Mesodermal cell (in vitro differentiated cells): ENCODE results near the gene TTLL13.
"Not testable (repeated sequence)": the region's sequence is repeated elsewhere in the genome, so short reads cannot be mapped to it uniquely, and the experiment has no call there.

Experiments used
- H3K27ac ChIP-seq: 2 replicates; pipeline ENCODE4 v1.7.0; 2013; ENCODE audit warnings: mild to moderate bottlenecking, low read depth, low read length, moderate library complexity; ENCODE audit not compliant: severe bottlenecking
- H3K36me3 ChIP-seq: 2 replicates; pipeline ENCODE4 v1.7.1; 2013; ENCODE audit warnings: mild to moderate bottlenecking, low read length, moderate library complexity; ENCODE audit not compliant: control insufficient read depth, insufficient read depth
- H3K4me1 ChIP-seq: one replicate; pipeline ENCODE4 v1.7.1; 2013; ENCODE audit warnings: mild to moderate bottlenecking, low read length; ENCODE audit not compliant: insufficient read depth, control insufficient read depth, poor library complexity, severe bottlenecking
- H3K4me3 ChIP-seq: 2 replicates; pipeline ENCODE4 v1.7.0; 2013; ENCODE audit warnings: low read length, control low read depth, mild to moderate bottlenecking; ENCODE audit not compliant: insufficient read depth, poor library complexity, severe bottlenecking; ENCODE audit errors: extremely low read depth
- H3K9me3 ChIP-seq: 2 replicates; pipeline ENCODE4 v1.7.1; 2013; ENCODE audit warnings: mild to moderate bottlenecking, low read length, moderate library complexity; ENCODE audit not compliant: control insufficient read depth
- WGBS, 2 experiments: methylation state at CpG; one replicate each; pipeline ENCODE4 v1.1.5; 2013; ENCODE audit warnings: missing lambda C conversion rate in 2 of 2; ENCODE audit not compliant: insufficient coverage in 2 of 2; 5-methylcytosine and 5-hydroxymethylcytosine counted together

Gene TTLL13

DNA sequence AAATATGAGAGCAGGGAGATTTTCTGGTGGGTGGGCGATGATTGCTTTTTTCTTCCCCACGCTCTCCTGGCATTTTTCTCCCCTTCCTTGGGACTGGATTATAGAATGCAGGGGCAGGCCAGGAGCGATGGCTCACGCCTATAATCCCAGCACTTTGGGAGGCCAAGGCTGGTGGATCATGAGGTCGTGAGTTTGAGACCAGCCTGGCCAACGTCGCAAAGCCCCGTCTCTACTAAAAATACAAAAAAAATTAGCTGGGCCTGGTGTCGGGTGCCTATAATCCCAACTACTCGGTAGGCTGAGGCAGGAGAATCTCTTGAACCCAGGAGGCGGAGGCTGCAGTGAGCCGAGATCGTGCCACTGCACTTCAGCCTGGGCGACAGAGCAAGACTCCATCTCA is 56.0 kb downstream of the TTLL13 start:
- 92 to 96% methylated on average over 9 to 13 of the region's 14 CpGs for WGBS, 2 experiments
- not testable (repeated sequence) for H3K4me1 ChIP-seq, H3K9me3 ChIP-seq, H3K36me3 ChIP-seq, H3K27ac ChIP-seq, H3K4me3 ChIP-seq

DNA sequence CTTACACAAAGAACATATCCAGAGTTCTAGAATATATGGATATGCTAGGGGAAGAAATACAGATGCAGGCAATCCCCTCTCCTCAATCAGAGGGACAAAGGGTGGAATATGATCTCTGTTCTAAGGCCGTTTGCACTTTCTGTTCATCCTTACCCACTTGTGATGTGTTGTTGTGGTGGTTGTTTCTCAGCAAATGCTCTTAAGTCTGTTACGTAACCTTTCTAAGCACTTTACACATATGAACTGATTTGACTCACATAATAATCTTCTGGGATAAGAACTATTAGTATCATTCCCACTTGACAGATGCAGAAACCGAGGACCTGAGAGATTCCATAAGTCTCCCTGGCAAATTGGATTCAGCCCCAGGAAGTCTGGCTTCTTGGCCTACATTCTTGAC is 56.6 kb downstream of the TTLL13 start:
- no peaks in the 10 kb centered on the region for H3K36me3 ChIP-seq
- H3K4me3 ChIP-seq = no peak overlapping the region
- H3K9me3 ChIP-seq = no peaks in the 10 kb centered on the region
- 80 to 100% methylated on average over 1 of the region's 3 CpGs for WGBS, 2 experiments
- no peaks in the 10 kb centered on the region for H3K4me1 ChIP-seq
- no peak overlapping the region for H3K27ac ChIP-seq

DNA sequence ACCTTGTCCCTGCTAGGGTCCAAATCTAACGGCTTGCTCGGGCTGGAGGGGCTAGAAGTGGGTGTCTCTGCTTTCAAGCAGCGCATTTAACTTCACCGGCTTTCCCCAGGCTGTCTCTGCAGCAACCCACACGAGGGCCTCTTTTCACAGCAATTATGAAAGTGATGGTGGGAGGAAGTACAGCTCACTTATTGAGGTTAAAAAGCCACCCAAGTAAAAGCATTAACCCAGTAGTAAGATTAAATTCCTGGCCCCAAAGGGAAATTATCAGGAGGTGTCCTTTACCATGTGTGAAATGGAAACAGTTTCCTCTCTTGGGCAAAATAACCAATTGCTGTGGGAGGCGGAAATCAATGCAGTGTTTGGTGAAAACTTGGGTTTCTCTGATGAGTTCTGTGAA is 57.2 kb downstream of the TTLL13 start:
- Histone ChIP-seq H3K4me1 (no peaks in the 10 kb centered on the region), H3K27ac (no peak overlapping the region), H3K9me3 (no peaks in the 10 kb centered on the region), H3K36me3 (no peaks in the 10 kb centered on the region), H3K4me3 (no peak overlapping the region)
- 82 to 93% methylated on average over 2 to 3 of the region's 6 CpGs for WGBS, 2 experiments

DNA sequence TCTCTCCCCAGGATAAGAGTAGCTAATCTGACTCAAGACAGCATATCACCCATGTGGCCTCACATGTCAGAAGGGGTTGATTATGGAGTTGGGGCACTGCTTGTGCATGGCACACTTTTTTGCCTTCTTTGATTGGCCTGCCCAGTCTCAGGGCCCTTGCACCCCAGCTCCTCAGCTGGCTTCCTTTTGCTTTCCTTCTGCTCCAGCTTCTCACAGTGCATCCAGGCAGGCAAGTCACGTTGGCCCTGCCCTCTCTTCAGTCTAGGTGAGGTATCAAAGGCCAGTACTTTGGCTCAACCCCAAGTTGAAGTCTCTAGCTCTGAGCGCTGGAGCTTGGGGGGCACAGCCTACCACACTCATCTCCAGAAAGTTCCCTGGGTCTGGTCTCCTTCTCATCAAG is 58.3 kb downstream of the TTLL13 start:
- 89 to 100% methylated on average over 1 of the region's 2 CpGs for WGBS, 2 experiments

DNA sequence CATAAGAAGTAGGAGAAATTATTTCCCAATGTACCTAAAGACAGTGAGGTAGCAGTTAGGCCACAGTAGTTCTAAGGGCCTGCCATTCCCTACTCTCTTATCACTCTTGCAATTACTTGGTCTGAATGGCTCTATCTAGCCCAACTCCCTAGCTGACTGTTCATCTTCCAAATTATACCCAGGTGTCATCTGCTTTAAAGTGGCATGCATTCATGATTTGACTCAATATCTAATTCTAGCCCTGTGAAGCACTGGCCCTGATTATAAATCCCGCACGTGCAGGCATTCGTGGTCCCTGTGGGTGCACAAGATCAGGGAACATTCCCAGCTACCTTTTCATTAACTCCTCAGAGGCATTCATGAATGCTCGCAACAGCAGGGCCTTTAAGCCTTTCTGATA is 59.7 kb downstream of the TTLL13 start:
- Histone ChIP-seq H3K36me3 (no peaks in the 10 kb centered on the region), H3K4me3 (no peak overlapping the region), H3K27ac (no peak overlapping the region), H3K9me3 (no peaks in the 10 kb centered on the region), H3K4me1 (no peaks in the 10 kb centered on the region)
- WGBS, 2 experiments = 96 to 97% methylated on average over 4 of the region's 4 CpGs

More for the DNA sequence above, 58.3 kb downstream of the TTLL13 start:
- no peaks in the 10 kb centered on the region for H3K4me1 ChIP-seq
- no peaks in the 10 kb centered on the region for H3K9me3 ChIP-seq
- H3K4me3 ChIP-seq = no peak overlapping the region
- H3K36me3 ChIP-seq = no peaks in the 10 kb centered on the region
- no peak overlapping the region for H3K27ac ChIP-seq
